Transverse colon (tissue), 4 donors: ENCODE data around the gene ARID3C. TPM values are rescaled to one million over a fixed set of nuclear protein-coding genes. Genes with fewer than 3 reads are reported as not detected.

Source experiments
- DNase-seq: peaks from one replicate; pipeline ENCODE4 v3.0.0-alpha.2; 2019
- H3K27ac ChIP-seq, 4 donors: fragments of 200-600 bp; sonication (generic); 2 replicates each; pipeline ENCODE4 v1.5.1; 2016 to 2018; ENCODE audit warnings: inconsistent platforms in 4 of 4
- H3K27me3 ChIP-seq: fragments of 200-600 bp; sonication (generic); 2 replicates; pipeline ENCODE4 v1.5.1; 2017; ENCODE audit warnings: inconsistent platforms
- H3K36me3 ChIP-seq, 4 donors: fragments of 200-600 bp; sonication (generic); 2 replicates each; pipeline ENCODE4 v1.5.1; 2017 to 2019; ENCODE audit warnings: inconsistent platforms in 4 of 4
- H3K4me1 ChIP-seq, 4 donors: fragments of 200-600 bp; sonication (generic); 2 replicates each; pipeline ENCODE4 v1.5.1; 2017 to 2020; ENCODE audit warnings: inconsistent platforms in 4 of 4
- H3K4me3 ChIP-seq, 4 donors: fragments of 200-600 bp; sonication (generic); 1 replicate in 1 of 4; 2 replicates in 3 of 4; pipeline versions ENCODE4 v1.5.1 to v1.6.1; 2017 to 2019; ENCODE audit warnings: inconsistent platforms in 4 of 4
- H3K9me3 ChIP-seq, 2 donors: fragments of 200-600 bp; sonication (generic); 2 replicates each; pipeline ENCODE4 v1.5.1; 2017 to 2019; ENCODE audit warnings: inconsistent platforms in 2 of 2
- EP300 ChIP-seq: sonication (generic); formaldehyde crosslinking; IDR thresholded peaks from one replicate; pipeline ENCODE4 v1.6.1; 2017; ENCODE audit warnings: antibody characterized with exemption, low read depth
- POLR2A ChIP-seq: fragments of 450-650 bp; IDR thresholded peaks from one replicate; pipeline ENCODE4 v1.6.1; 2016; ENCODE audit warnings: antibody characterized with exemption, mild to moderate bottlenecking, moderate library complexity
- POLR2AphosphoS5 ChIP-seq, 3 donors: sonication (generic); formaldehyde crosslinking; IDR thresholded peaks; one replicate each; pipeline ENCODE4 v1.6.1; 2016; ENCODE audit warnings: antibody characterized with exemption in 3 of 3
- WGBS, 2 donors: methylation state at CpG; one replicate each; pipeline ENCODE4 v1.1.5; 2018; ENCODE audit warnings: low coverage in 1 of 2; 5-methylcytosine and 5-hydroxymethylcytosine counted together
- in situ Hi-C, 4 donors: fragments of 200-750 bp; cut with MboI; loops; one replicate each; pipeline versions ENCODE4 v1.15.0 to v1.15.1; 2017; ENCODE audit warnings: low sequenced_read_pairs in 3 of 4, low pct_ligation_motif_present in 1 of 4, low pct_unique_long_range_greater_than_20kb in 1 of 4
- intact Hi-C: fragments of 100-400 bp; cut with DNase I; formaldehyde crosslinking; loops from one replicate; pipeline ENCODE4 v1.15.1; 2023; ENCODE audit warnings: low total_unique reads
- total RNA-seq, 4 donors: library from RNA; depleted of rRNA; stranded (reverse); fragments of >200 nt; gene quantifications; one replicate each; pipeline ENCODE4 v1.1.0, GENCODE V29; 2016
- TF ChIP-seq, protein P1 (sequence below), 5 experiments: fragments of 200-600 bp in 3 of 5; fragments of 450-650 bp in 2 of 5; sonication (generic) in 3 of 5; IDR thresholded peaks; 1 replicate in 2 of 5; 2 replicates in 3 of 5; pipeline ENCODE4 v1.5.1; 2016 to 2017; ENCODE audit warnings: antibody characterized with exemption in 5 of 5, inconsistent platforms in 3 of 5, mild to moderate bottlenecking in 2 of 5, moderate library complexity in 1 of 5

Gene ARID3C
- total RNA-seq, 4 donors from 2014 or later: not detected

DNA sequence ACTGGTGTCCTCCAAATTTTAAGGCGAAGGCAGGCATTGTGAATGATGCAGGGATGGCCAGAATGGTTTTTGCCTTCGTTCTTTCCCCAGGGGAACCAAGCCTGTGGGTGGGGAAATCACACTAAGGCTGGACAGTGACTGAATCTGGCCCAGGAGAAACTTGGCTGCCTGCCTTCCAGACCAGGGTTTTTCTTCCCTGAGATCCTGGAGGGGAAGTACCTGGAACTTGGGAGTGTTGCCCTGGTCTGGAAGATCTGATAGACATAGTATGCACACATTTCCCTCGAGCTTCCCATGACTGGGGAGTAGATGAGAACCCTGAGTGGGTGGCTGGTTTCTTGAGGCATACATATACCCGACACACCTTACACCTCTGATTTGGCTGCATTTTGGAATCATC lies 22.5 kb upstream of the ARID3C start:
- intact Hi-C loops: loop anchor here (10.0 kb wide), 1 partner anchor 433 kb away; no protein-coding TSS in a partner anchor
- Histone ChIP-seq H3K4me1 (peaks cover 31 to 58% (median 48%) of the 10 kb centered on the region in 4 donors), H3K9me3 (no peaks in the 10 kb centered on the region), H3K4me3 (peak overlapping the region in 3 of 4 donors; percentile 11 to 36 (median 31)), H3K27ac (peak overlapping the region; percentile 82 to 89 (median 86)), H3K27me3 (no peaks in the 10 kb centered on the region), H3K36me3 (peaks cover 0 to 14% (median 4%) of the 10 kb centered on the region in 4 donors)
- in situ Hi-C loops: no loop called here
- TF ChIP-seq, protein P1, sequence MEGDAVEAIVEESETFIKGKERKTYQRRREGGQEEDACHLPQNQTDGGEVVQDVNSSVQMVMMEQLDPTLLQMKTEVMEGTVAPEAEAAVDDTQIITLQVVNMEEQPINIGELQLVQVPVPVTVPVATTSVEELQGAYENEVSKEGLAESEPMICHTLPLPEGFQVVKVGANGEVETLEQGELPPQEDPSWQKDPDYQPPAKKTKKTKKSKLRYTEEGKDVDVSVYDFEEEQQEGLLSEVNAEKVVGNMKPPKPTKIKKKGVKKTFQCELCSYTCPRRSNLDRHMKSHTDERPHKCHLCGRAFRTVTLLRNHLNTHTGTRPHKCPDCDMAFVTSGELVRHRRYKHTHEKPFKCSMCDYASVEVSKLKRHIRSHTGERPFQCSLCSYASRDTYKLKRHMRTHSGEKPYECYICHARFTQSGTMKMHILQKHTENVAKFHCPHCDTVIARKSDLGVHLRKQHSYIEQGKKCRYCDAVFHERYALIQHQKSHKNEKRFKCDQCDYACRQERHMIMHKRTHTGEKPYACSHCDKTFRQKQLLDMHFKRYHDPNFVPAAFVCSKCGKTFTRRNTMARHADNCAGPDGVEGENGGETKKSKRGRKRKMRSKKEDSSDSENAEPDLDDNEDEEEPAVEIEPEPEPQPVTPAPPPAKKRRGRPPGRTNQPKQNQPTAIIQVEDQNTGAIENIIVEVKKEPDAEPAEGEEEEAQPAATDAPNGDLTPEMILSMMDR (IDR thresholded peaks at IDR 0.05): no peak
- TF ChIP-seq POLR2AphosphoS5 (IDR thresholded peaks at IDR 0.05) (no peak), POLR2A (no peak), EP300 (no peak)
- WGBS, 2 donors: 47 to 100% methylated on average over 1 to 4 of the region's 4 CpGs
- peak; percentile 47 for DNase-seq

DNA sequence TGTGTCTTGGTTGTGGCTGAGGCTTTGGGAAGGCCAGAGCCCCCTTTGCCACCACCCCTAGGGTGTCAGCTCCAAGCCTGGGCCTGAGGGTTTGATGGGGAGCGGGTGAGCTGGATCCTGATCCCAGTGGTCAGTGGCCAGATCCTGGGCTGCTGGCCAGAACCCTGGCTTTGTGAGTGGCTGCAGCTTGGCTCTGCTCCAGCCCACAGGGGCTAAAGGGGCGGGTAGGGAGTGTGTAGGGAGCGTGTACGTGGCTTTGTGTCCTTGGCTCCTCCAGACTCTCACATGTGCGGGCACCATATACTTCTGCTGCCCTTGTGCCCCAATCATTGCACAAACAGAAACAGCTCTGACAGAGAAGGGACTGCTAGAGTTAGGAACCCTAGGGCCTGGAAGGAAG lies 21.9 kb upstream of the ARID3C start:
- H3K4me1 ChIP-seq: peaks cover 36 to 63% (median 53%) of the 10 kb centered on the region in 4 donors
- H3K9me3 ChIP-seq: no peaks in the 10 kb centered on the region

DNA sequence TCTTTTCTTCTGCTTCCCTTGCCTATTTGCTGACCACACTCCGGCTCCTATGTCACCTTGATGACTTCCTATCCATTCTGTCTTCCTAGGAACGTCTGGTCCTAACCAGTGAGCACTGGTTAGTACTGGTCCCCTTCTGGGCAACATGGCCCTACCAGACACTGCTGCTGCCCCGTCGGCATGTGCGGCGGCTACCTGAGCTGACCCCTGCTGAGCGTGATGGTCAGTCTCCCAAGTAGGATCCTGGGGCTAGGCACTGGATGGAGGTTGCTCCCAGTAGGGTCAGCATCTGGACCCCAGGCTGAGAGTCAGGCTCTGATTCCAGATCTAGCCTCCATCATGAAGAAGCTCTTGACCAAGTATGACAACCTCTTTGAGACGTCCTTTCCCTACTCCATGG lies 19.8 kb upstream of the ARID3C start:
- H3K27ac ChIP-seq: peak overlapping the region in 1 of 4 donors; percentile 96
- H3K4me1 ChIP-seq: peaks cover 30 to 48% (median 42%) of the 10 kb centered on the region in 4 donors
- intact Hi-C loops: no loop called here
- no peak for DNase-seq
- no peak overlapping the region for H3K4me3 ChIP-seq
- TF ChIP-seq EP300 (no peak), POLR2A (no peak), POLR2AphosphoS5 (IDR thresholded peaks at IDR 0.05) (no peak)
- TF ChIP-seq, protein P1 (IDR thresholded peaks at IDR 0.05): no peak
- H3K9me3 ChIP-seq: no peaks in the 10 kb centered on the region
- WGBS, 2 donors: 94 to 100% methylated on average over 1 to 7 of the region's 8 CpGs
- in situ Hi-C loops: no loop called here
- peaks cover 0 to 14% (median 4%) of the 10 kb centered on the region in 4 donors for H3K36me3 ChIP-seq
- H3K27me3 ChIP-seq: no peaks in the 10 kb centered on the region

More for the DNA sequence above, 21.9 kb upstream of the ARID3C start:
- DNase-seq: no peak
- H3K27me3 ChIP-seq: no peaks in the 10 kb centered on the region
- WGBS, 2 donors: 65% methylated on average over 5 of the region's 5 CpGs; no CpG with 5 or more reads in 1 of the 2 donors
- intact Hi-C loops (loop anchor here (10.0 kb wide), 1 partner anchor 434 kb away; no protein-coding TSS in a partner anchor), in situ Hi-C loops (no loop called here)
- H3K4me3 ChIP-seq: no peak overlapping the region
- H3K27ac ChIP-seq: peak overlapping the region; percentile 82 to 89 (median 86)
- peaks cover 0 to 14% (median 4%) of the 10 kb centered on the region in 4 donors for H3K36me3 ChIP-seq
- TF ChIP-seq POLR2AphosphoS5 (IDR thresholded peaks at IDR 0.05): no peak
- TF ChIP-seq POLR2A: no peak
- no peak for TF ChIP-seq EP300
- TF ChIP-seq, protein P1 (IDR thresholded peaks at IDR 0.05): no peak

DNA sequence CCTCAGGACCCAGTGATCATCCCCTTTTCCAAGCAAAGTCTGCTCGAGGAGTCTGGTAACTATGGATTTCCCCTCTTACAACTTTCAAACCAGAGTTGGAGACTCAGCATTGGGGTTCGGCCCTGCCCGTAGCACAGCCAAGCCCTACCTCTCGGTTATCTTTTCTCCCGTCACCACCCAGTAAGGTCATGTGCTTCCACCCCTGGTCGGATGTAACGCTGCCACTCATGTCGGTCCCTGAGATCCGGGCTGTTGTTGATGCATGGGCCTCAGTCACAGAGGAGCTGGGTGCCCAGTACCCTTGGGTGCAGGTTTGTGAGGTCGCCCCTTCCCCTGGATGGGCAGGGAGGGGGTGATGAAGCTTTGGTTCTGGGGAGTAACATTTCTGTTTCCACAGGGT lies 18.8 kb upstream of the ARID3C start:
- Histone ChIP-seq H3K4me1 (peaks cover 23 to 38% (median 31%) of the 10 kb centered on the region in 4 donors), H3K27me3 (no peaks in the 10 kb centered on the region), H3K9me3 (no peaks in the 10 kb centered on the region), H3K27ac (peak overlapping the region; percentile 84 to 96 (median 91)), H3K36me3 (peaks cover 0 to 14% (median 4%) of the 10 kb centered on the region in 4 donors), H3K4me3 (peak overlapping the region in 3 of 4 donors; percentile 49 to 64 (median 54))
- 33 to 45% methylated on average over 5 to 10 of the region's 10 CpGs for WGBS, 2 donors
- no peak for DNase-seq
- intact Hi-C loops: no loop called here
- no peak for TF ChIP-seq POLR2AphosphoS5 (IDR thresholded peaks at IDR 0.05)
- no peak for TF ChIP-seq POLR2A
- TF ChIP-seq, protein P1 (IDR thresholded peaks at IDR 0.05): no peak
- TF ChIP-seq EP300: no peak
- in situ Hi-C loops: no loop called here
